Measurements from ENCODE around the gene ATP7B. TPM values are rescaled to one million over a fixed set of nuclear protein-coding genes. Genes with fewer than 3 reads are reported as not detected.

ATP7B gene
- total RNA-seq, 1 donor from 2014 or later: 12.3 TPM

- FAIRE-seq (no peak), DNase-seq (ENCODE audit: low read depth) (no peak)
- H3K36me3 ChIP-seq (ENCODE audit: insufficient read depth, low read length): no peaks in the 10 kb centered on the region
- H3K4me1 ChIP-seq (ENCODE audit: insufficient read depth, low read length): no peaks in the 10 kb centered on the region
- no peak overlapping the region for H3K4me3 ChIP-seq (ENCODE audit: insufficient read depth, low read depth, low read length)
- Mint-ChIP-seq H3K27ac (ENCODE audit: unreplicated experiment) (no peak overlapping the region), H3K9me3 (ENCODE audit: unreplicated experiment) (no peaks in the 10 kb centered on the region), H3K4me3 (ENCODE audit: unreplicated experiment) (no peak overlapping the region), H3K27me3 (ENCODE audit: low read depth, unreplicated experiment) (peaks cover 12% of the 10 kb centered on the region), H3K4me1 (ENCODE audit: low read depth, unreplicated experiment) (no peaks in the 10 kb centered on the region), H3K36me3 (ENCODE audit: low read depth, unreplicated experiment) (peaks cover 18% of the 10 kb centered on the region)
- H3K4me2 ChIP-seq (ENCODE audit: low read length): no peak overlapping the region
- no peaks in the 10 kb centered on the region for H3K27me3 ChIP-seq (ENCODE audit: insufficient read depth, low read length)
- H2AFZ ChIP-seq (ENCODE audit: low read depth, low read length): no peak overlapping the region
- H3K79me2 ChIP-seq (ENCODE audit: insufficient read depth, low read length): no peaks in the 10 kb centered on the region
- H3K27ac ChIP-seq (ENCODE audit: low read depth, low read length): no peak overlapping the region
- no peak for TF ChIP-seq EZH2 (IDR thresholded peaks at IDR 0.05; ENCODE audit: insufficient read depth, low read length)
- TF ChIP-seq, protein P1, sequence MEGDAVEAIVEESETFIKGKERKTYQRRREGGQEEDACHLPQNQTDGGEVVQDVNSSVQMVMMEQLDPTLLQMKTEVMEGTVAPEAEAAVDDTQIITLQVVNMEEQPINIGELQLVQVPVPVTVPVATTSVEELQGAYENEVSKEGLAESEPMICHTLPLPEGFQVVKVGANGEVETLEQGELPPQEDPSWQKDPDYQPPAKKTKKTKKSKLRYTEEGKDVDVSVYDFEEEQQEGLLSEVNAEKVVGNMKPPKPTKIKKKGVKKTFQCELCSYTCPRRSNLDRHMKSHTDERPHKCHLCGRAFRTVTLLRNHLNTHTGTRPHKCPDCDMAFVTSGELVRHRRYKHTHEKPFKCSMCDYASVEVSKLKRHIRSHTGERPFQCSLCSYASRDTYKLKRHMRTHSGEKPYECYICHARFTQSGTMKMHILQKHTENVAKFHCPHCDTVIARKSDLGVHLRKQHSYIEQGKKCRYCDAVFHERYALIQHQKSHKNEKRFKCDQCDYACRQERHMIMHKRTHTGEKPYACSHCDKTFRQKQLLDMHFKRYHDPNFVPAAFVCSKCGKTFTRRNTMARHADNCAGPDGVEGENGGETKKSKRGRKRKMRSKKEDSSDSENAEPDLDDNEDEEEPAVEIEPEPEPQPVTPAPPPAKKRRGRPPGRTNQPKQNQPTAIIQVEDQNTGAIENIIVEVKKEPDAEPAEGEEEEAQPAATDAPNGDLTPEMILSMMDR (IDR thresholded peaks at IDR 0.05; ENCODE audit: insufficient read depth, low read depth, low read length): no peak
- H4K20me1 ChIP-seq (ENCODE audit: insufficient read depth, low read length): no peaks in the 10 kb centered on the region
- H3K9me3 ChIP-seq (ENCODE audit: insufficient read depth, low read depth, low read length): no peaks in the 10 kb centered on the region
- H3K9ac ChIP-seq (ENCODE audit: low read length): no peak overlapping the region
These were observed 69.1 kb downstream of the ATP7B start for GRCh38 chr13:51942189-51942588.

GRCh38 chr13:51938454-51938853 is 72.8 kb downstream of the ATP7B start:
- H3K27ac Mint-ChIP-seq (ENCODE audit: unreplicated experiment): no peak overlapping the region

More at GRCh38 chr13:51938454-51938853, 72.8 kb downstream of the ATP7B start:
- Mint-ChIP-seq H3K36me3 (ENCODE audit: low read depth, unreplicated experiment) (peaks cover 8% of the 10 kb centered on the region), H3K4me1 (ENCODE audit: low read depth, unreplicated experiment) (peaks cover 3% of the 10 kb centered on the region), H3K9me3 (ENCODE audit: unreplicated experiment) (no peaks in the 10 kb centered on the region), H3K4me3 (ENCODE audit: unreplicated experiment) (no peak overlapping the region), H3K27me3 (ENCODE audit: low read depth, unreplicated experiment) (peaks cover 6% of the 10 kb centered on the region)
- H3K9me3 ChIP-seq (ENCODE audit: insufficient read depth, low read depth, low read length): no peaks in the 10 kb centered on the region
- no peaks in the 10 kb centered on the region for H3K27me3 ChIP-seq (ENCODE audit: insufficient read depth, low read length)
- TF ChIP-seq, protein P1 (IDR thresholded peaks at IDR 0.05; ENCODE audit: insufficient read depth, low read depth, low read length): no peak
- no peak for TF ChIP-seq EZH2 (IDR thresholded peaks at IDR 0.05; ENCODE audit: insufficient read depth, low read length)
- H2AFZ ChIP-seq (ENCODE audit: low read depth, low read length): no peak overlapping the region
- H3K27ac ChIP-seq (ENCODE audit: low read depth, low read length): no peak overlapping the region
- FAIRE-seq: no peak
- no peak overlapping the region for H3K9ac ChIP-seq (ENCODE audit: low read length)
- no peak for DNase-seq (ENCODE audit: low read depth)
- no peaks in the 10 kb centered on the region for H4K20me1 ChIP-seq (ENCODE audit: insufficient read depth, low read length)
- no peak overlapping the region for H3K4me2 ChIP-seq (ENCODE audit: low read length)
- no peak overlapping the region for H3K4me3 ChIP-seq (ENCODE audit: insufficient read depth, low read depth, low read length)
- H3K79me2 ChIP-seq (ENCODE audit: insufficient read depth, low read length): no peaks in the 10 kb centered on the region
- H3K36me3 ChIP-seq (ENCODE audit: insufficient read depth, low read length): no peaks in the 10 kb centered on the region
- no peaks in the 10 kb centered on the region for H3K4me1 ChIP-seq (ENCODE audit: insufficient read depth, low read length)

All from astrocyte (in vitro differentiated cells and primary cell).